Keratinocyte (primary cell): ENCODE measurements around the gene BTG1. TPM values are rescaled to one million over a fixed set of nuclear protein-coding genes. Genes with fewer than 3 reads are reported as not detected.

Source experiments
- DNase-seq: peaks from one replicate; pipeline ENCODE4 v3.0.0-alpha.2; 2011; ENCODE audit warnings: low read depth, missing footprints, low spot score
- FAIRE-seq: peaks from 2 replicates; lab custom pipeline; 2011; peaks lifted over from hg19 to GRCh38; lab: Jason Lieb, UNC
- H2AFZ ChIP-seq: 2 replicates; pipeline ENCODE4 v1.6.0; 2012; ENCODE audit warnings: low read length, control low read depth, inconsistent platforms; ENCODE audit not compliant: control insufficient read depth
- H3K27ac ChIP-seq: 2 replicates; pipeline ENCODE4 v1.5.1; 2011; ENCODE audit warnings: low read length; ENCODE audit not compliant: control insufficient read depth, insufficient read depth
- H3K27me3 ChIP-seq: 3 replicates; pipeline ENCODE4 v1.6.0; 2011; ENCODE audit warnings: low read length; ENCODE audit not compliant: control insufficient read depth, insufficient read depth; ENCODE audit errors: extremely low read depth
- H3K36me3 ChIP-seq, 2 experiments: 2 replicates in 1 of 2; 3 replicates in 1 of 2; pipeline ENCODE4 v1.5.1; 2011; ENCODE audit warnings: low read length in 2 of 2, mild to moderate bottlenecking in 1 of 2; ENCODE audit not compliant: control insufficient read depth in 2 of 2, insufficient read depth in 2 of 2; ENCODE audit errors: extremely low read depth in 1 of 2
- H3K4me1 ChIP-seq: 3 replicates; pipeline ENCODE4 v1.5.1; 2011; ENCODE audit warnings: low read length; ENCODE audit not compliant: control insufficient read depth, insufficient read depth; ENCODE audit errors: extremely low read depth
- H3K4me2 ChIP-seq: 3 replicates; pipeline ENCODE4 v1.6.0; 2011; ENCODE audit warnings: low read depth, low read length; ENCODE audit not compliant: control insufficient read depth, insufficient read depth; ENCODE audit errors: extremely low read depth
- H3K4me3 ChIP-seq, 3 experiments: fragments of 200-600 bp in 1 of 3; sonication (generic) in 1 of 3; 2 replicates in 2 of 3; 3 replicates in 1 of 3; pipeline ENCODE4 v1.5.1; 2011 to 2016; ENCODE audit warnings: low read length in 3 of 3, mild to moderate bottlenecking in 3 of 3, control low read depth in 2 of 3, inconsistent platforms in 1 of 3, low read depth in 1 of 3, mixed read lengths in 1 of 3, mixed run types in 1 of 3, moderate library complexity in 1 of 3; ENCODE audit not compliant: control insufficient read depth in 2 of 3, insufficient read depth in 2 of 3; ENCODE audit errors: extremely low read depth in 1 of 3
- H3K79me2 ChIP-seq: 2 replicates; pipeline ENCODE4 v1.6.0; 2012; ENCODE audit warnings: low read length; ENCODE audit not compliant: control insufficient read depth, insufficient read depth
- H3K9ac ChIP-seq: 3 replicates; pipeline ENCODE4 v1.6.0; 2011; ENCODE audit warnings: low read length; ENCODE audit not compliant: control insufficient read depth, insufficient read depth; ENCODE audit errors: extremely low read depth
- H3K9me1 ChIP-seq: 3 replicates; pipeline ENCODE4 v1.6.0; 2011; ENCODE audit warnings: low read length; ENCODE audit not compliant: control insufficient read depth, insufficient read depth; ENCODE audit errors: extremely low read depth
- H3K9me3 ChIP-seq: 2 replicates; pipeline ENCODE4 v1.5.1; 2012; ENCODE audit warnings: low read depth, low read length; ENCODE audit not compliant: control insufficient read depth
- H4K20me1 ChIP-seq: 3 replicates; pipeline ENCODE4 v1.6.0; 2011; ENCODE audit warnings: low read length; ENCODE audit not compliant: control insufficient read depth, insufficient read depth; ENCODE audit errors: extremely low read depth
- CTCF ChIP-seq, 3 experiments: IDR thresholded peaks in 1 of 3; conservative IDR thresholded peaks in 1 of 3; optimal IDR thresholded peaks in 1 of 3; 2 replicates in 2 of 3; 3 replicates in 1 of 3; pipeline versions ENCODE3 to v1.5.1; 2011; ENCODE audit warnings: low read length in 3 of 3, mild to moderate bottlenecking in 3 of 3, moderate library complexity in 2 of 3, control low read depth in 1 of 3, inconsistent platforms in 1 of 3; ENCODE audit not compliant: insufficient read depth in 2 of 3; ENCODE audit errors: extremely low read depth in 1 of 3
- EZH2 ChIP-seq: IDR thresholded peaks from one replicate; pipeline ENCODE4 v1.6.1; 2012; ENCODE audit warnings: inconsistent platforms, mild to moderate bottlenecking, low read length, moderate library complexity
- dilution Hi-C: fragments of 300-500 bp; cut with MboI; formaldehyde crosslinking; loops from one replicate; pipeline ENCODE4 v1.7.0; 2020; ENCODE audit warnings: low sequenced_read_pairs; ENCODE audit not compliant: extremely low pct_ligation_motif_present
- polyA plus RNA-seq, 5 experiments: library from polyadenylated mRNA; depleted of rRNA in 3 of 5; stranded (reverse) in 3 of 5; stranded (forward) in 1 of 5; unstranded in 1 of 5; fragments of >200 nt; gene quantifications; 1 replicate in 1 of 5; 2 replicates in 3 of 5; 3 replicates in 1 of 5; pipeline versions ENCODE4 v1.2.1 to v1.2.3, GENCODE V29; 2011 to 2012; ENCODE audit warnings: missing spikeins in 2 of 5, low read depth in 1 of 5, low replicate concordance in 1 of 5

Gene BTG1
- polyA plus RNA-seq, 1 donor (not counting 4 experiments of a cell fraction or from before 2014, with no cell fraction given), result 40.7 TPM

DNA sequence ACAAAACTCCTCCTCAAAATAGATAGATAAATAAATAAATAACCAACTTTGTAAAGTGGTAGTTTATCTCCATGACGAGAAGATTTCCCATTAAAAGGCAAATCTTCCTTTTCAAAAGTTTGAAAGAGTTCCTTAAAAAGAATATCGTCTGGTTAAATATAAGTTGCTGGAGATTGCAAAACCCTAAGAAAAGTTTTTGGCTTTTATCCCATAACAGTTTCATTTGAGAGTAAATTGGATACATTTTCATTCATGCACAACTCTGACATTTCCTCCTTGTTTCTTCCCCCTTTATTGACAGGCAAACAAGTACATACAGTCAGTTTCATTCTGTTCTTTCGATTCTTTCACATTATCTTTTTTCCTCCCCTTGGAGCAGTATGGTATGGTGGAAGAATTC lies 45.4 kb upstream of the BTG1 start:
- Histone ChIP-seq H3K4me1 (no peaks in the 10 kb centered on the region), H3K27ac (no peak overlapping the region), H3K36me3 (no peaks in the 10 kb centered on the region), H4K20me1 (no peaks in the 10 kb centered on the region), H3K27me3 (no peaks in the 10 kb centered on the region), H2AFZ (no peak overlapping the region), H3K4me3 (no peak overlapping the region), H3K9me1 (no peaks in the 10 kb centered on the region), H3K9me3 (no peaks in the 10 kb centered on the region), H3K4me2 (no peak overlapping the region), H3K79me2 (no peaks in the 10 kb centered on the region), H3K9ac (no peak overlapping the region)
- no peak for TF ChIP-seq CTCF (optimal IDR thresholded peaks at IDR 0.05 in 1 of 3, IDR thresholded peaks at IDR 0.05 in 1 of 3, conservative IDR thresholded peaks at IDR 0.05 in 1 of 3; ENCODE audit: extremely low read depth in 1 of 3, insufficient read depth in 2 of 3, low read length in 3 of 3)
- no peak for TF ChIP-seq EZH2
- FAIRE-seq (no peak), DNase-seq (no peak)
- dilution Hi-C loops, result no loop called here

GRCh38 chr12:92188517-92189188 lies 43.0 kb upstream of the BTG1 start:
- DNase-seq (no peak), FAIRE-seq (no peak)
- Histone ChIP-seq H3K27ac (no peak overlapping the region), H3K79me2 (no peaks in the 10 kb centered on the region), H3K27me3 (no peaks in the 10 kb centered on the region), H4K20me1 (no peaks in the 10 kb centered on the region), H3K4me1 (no peaks in the 10 kb centered on the region), H3K4me3 (no peak overlapping the region), H3K4me2 (no peak overlapping the region), H3K36me3 (no peaks in the 10 kb centered on the region), H2AFZ (no peak overlapping the region), H3K9me3 (no peaks in the 10 kb centered on the region), H3K9me1 (no peaks in the 10 kb centered on the region), H3K9ac (no peak overlapping the region)
- TF ChIP-seq EZH2, result no peak
- no peak for TF ChIP-seq CTCF (optimal IDR thresholded peaks at IDR 0.05 in 1 of 3, IDR thresholded peaks at IDR 0.05 in 1 of 3, conservative IDR thresholded peaks at IDR 0.05 in 1 of 3; ENCODE audit: extremely low read depth in 1 of 3, insufficient read depth in 2 of 3, low read length in 3 of 3)
- dilution Hi-C loops, result no loop called here
